Panc1 (cell line): ENCODE data around the gene TSKU. TPM values are rescaled to one million over a fixed set of nuclear protein-coding genes. Genes with fewer than 3 reads are reported as not detected.
A peak's percentile ranks its signal among the peaks of the same experiment; 100 is the strongest.

Experiments used
- ATAC-seq: fragments of 200-7000 bp; cut with Tn5 transposase; 2 replicates; pipeline ENCODE4 v1.9.1; 2020; ENCODE audit warnings: mild to moderate bottlenecking, moderate library complexity
- BruUV-seq: library from RNA; stranded (reverse); fragments of 400-500 nt; replicated peaks from 2 replicates; lab custom pipeline; 2021; lab: Mats Ljungman, UMichigan
- CTCF ChIA-PET: fragments of 300-600 bp; sonication (Branson Sonifier 250); formaldehyde crosslinking; loops from one replicate; lab custom pipeline; 2022; ENCODE audit warnings: antibody characterized with exemption; lab: Charles Lee
- POLR2A ChIA-PET: fragments of 300-600 bp; sonication (Branson Sonifier 250); formaldehyde crosslinking; loops from one replicate; lab custom pipeline; 2022; ENCODE audit warnings: antibody characterized with exemption; lab: Charles Lee
- DNase-seq: peaks from one replicate; pipeline ENCODE4 v3.0.0-alpha.2; 2010; ENCODE audit warnings: low read depth, low spot score
- H3K27ac ChIP-seq: 2 replicates; pipeline ENCODE4 v1.5.1; 2011; ENCODE audit warnings: mild to moderate bottlenecking, low read length, inconsistent platforms
- H3K27me3 ChIP-seq: fragments of 200-500 bp; sonication (Bioruptor generic); 2 replicates; pipeline ENCODE4 v1.6.0; 2014; ENCODE audit warnings: low read length, inconsistent platforms; ENCODE audit not compliant: control insufficient read depth, insufficient read depth
- H3K36me3 ChIP-seq: fragments of 200-500 bp; sonication (Bioruptor generic); 2 replicates; pipeline ENCODE4 v1.5.1; 2014; ENCODE audit warnings: inconsistent platforms, mild to moderate bottlenecking, low read length, moderate library complexity; ENCODE audit not compliant: control insufficient read depth, insufficient read depth
- H3K4me1 ChIP-seq: 2 replicates; pipeline ENCODE4 v1.5.1; 2011; ENCODE audit warnings: inconsistent platforms, mild to moderate bottlenecking, low read length, moderate library complexity; ENCODE audit not compliant: control insufficient read depth, insufficient read depth
- H3K4me3 ChIP-seq, 2 experiments: 2 replicates each; pipeline ENCODE4 v1.5.1; 2011 to 2012; ENCODE audit warnings: low read depth in 2 of 2, low read length in 2 of 2, mild to moderate bottlenecking in 2 of 2, inconsistent platforms in 1 of 2, moderate library complexity in 1 of 2
- H3K9me3 ChIP-seq: fragments of 200-500 bp; sonication (Bioruptor generic); 2 replicates; pipeline ENCODE4 v1.5.1; 2014; ENCODE audit warnings: low read depth, mild to moderate bottlenecking, inconsistent platforms, low read length, moderate library complexity; ENCODE audit not compliant: control insufficient read depth, insufficient read depth
- CTCF ChIP-seq: fragments of 450-650 bp; IDR thresholded peaks from 2 replicates; pipeline ENCODE4 v1.5.1; 2017; ENCODE audit warnings: mild to moderate bottlenecking
- POLR2AphosphoS5 ChIP-seq: IDR thresholded peaks from 2 replicates; pipeline ENCODE4 v1.6.1; 2012; ENCODE audit warnings: mild to moderate bottlenecking, low read depth, low read length, moderate library complexity
- REST ChIP-seq, 2 experiments: IDR thresholded peaks; 2 replicates each; pipeline ENCODE4 v1.6.1; 2011 to 2012; ENCODE audit warnings: low read depth in 2 of 2, control low read depth in 1 of 2, low read length in 1 of 2, mild to moderate bottlenecking in 1 of 2, moderate library complexity in 1 of 2; ENCODE audit not compliant: insufficient read depth in 1 of 2
- SIN3A ChIP-seq: IDR thresholded peaks from 2 replicates; pipeline ENCODE4 v1.6.1; 2012; ENCODE audit warnings: low read depth, mild to moderate bottlenecking, low read length, moderate library complexity, borderline replicate concordance; ENCODE audit not compliant: insufficient read depth
- TCF7L2 ChIP-seq: IDR thresholded peaks from 2 replicates; pipeline ENCODE4 v1.6.1; 2011; ENCODE audit warnings: mild to moderate bottlenecking, low read depth, low read length, inconsistent platforms
- in situ Hi-C: cut with HindIII; loops from 2 replicates; pipeline ENCODE4 v1.10.0; 2016; ENCODE audit warnings: low sequenced_read_pairs, low pct_unique_long_range_greater_than_20kb
- intact Hi-C: fragments of 100-400 bp; cut with micrococcal nuclease; formaldehyde crosslinking; loops from one replicate; pipeline ENCODE4 v1.10.0; 2022; ENCODE audit not compliant: unreplicated experiment
- total RNA-seq: library from RNA; stranded (reverse); gene quantifications from one replicate; pipeline ENCODE4 v1.2.1, GENCODE V29; 2021; ENCODE audit not compliant: unreplicated experiment

Gene TSKU
- total RNA-seq, 1 experiment from 2014 or later: 31.4 TPM

- Histone ChIP-seq H3K27ac (no peak overlapping the region), H3K4me3 (no peak overlapping the region), H3K9me3 (no peaks in the 10 kb centered on the region), H3K4me1 (peaks cover 27% of the 10 kb centered on the region), H3K36me3 (no peaks in the 10 kb centered on the region), H3K27me3 (no peaks in the 10 kb centered on the region)
- in situ Hi-C loops (no loop called here), intact Hi-C loops (no loop called here)
- no TSS peak for BruUV-seq
- DNase-seq (no peak), ATAC-seq (peak; percentile 11)
- no peak for TF ChIP-seq POLR2AphosphoS5
- no peak for TF ChIP-seq REST (IDR thresholded peaks at IDR 0.05; ENCODE audit: insufficient read depth in 1 of 2, low read depth in 2 of 2, low read length in 1 of 2)
- no peak for TF ChIP-seq CTCF
- no peak for TF ChIP-seq TCF7L2
- TF ChIP-seq SIN3A: no peak
- ChIA-PET CTCF (no interaction called here), POLR2A (interaction anchor here (0.6 kb wide), 1 partner anchor 19 kb away, joined by 3 read pairs; no protein-coding TSS in a partner anchor)
These were observed 14.9 kb upstream of the TSKU start for GRCh38 chr11:76768088-76768908.

GRCh38 chr11:76768909-76769560, 14.1 kb upstream of the TSKU start:
- CTCF ChIA-PET: interaction anchor here (0.5 kb wide), 1 partner anchor 47 kb away, joined by 4 read pairs; no protein-coding TSS in a partner anchor
- BruUV-seq: no TSS peak
- Histone ChIP-seq H3K4me1 (peaks cover 27% of the 10 kb centered on the region), H3K36me3 (no peaks in the 10 kb centered on the region), H3K27me3 (no peaks in the 10 kb centered on the region), H3K4me3 (no peak overlapping the region), H3K9me3 (no peaks in the 10 kb centered on the region), H3K27ac (no peak overlapping the region)
- POLR2A ChIA-PET: interaction anchor here (0.6 kb wide), 1 partner anchor 20 kb away, joined by 3 read pairs; no protein-coding TSS in a partner anchor
- in situ Hi-C loops: no loop called here
- TF ChIP-seq POLR2AphosphoS5: no peak
- no peak for TF ChIP-seq CTCF
- TF ChIP-seq SIN3A: no peak
- no peak for TF ChIP-seq REST (IDR thresholded peaks at IDR 0.05; ENCODE audit: insufficient read depth in 1 of 2, low read depth in 2 of 2, low read length in 1 of 2)
- no peak for TF ChIP-seq TCF7L2
- intact Hi-C loops: no loop called here
- ATAC-seq (no peak), DNase-seq (no peak)
